ENCODE results near the gene MOGAT1. TPM values are rescaled to one million over a fixed set of nuclear protein-coding genes. Genes with fewer than 3 reads are reported as not detected.
A peak's percentile ranks its signal among the peaks of the same experiment; 100 is the strongest.

Gene MOGAT1
- total and polyA plus RNA-seq, 2 of the 4 experiments (the other 2 are of a cell fraction): not detected

GRCh38 chr2:222690564-222691200 lies 19.2 kb downstream of the MOGAT1 start:
- no peak overlapping the region for H3K9ac ChIP-seq (ENCODE audit: low read depth, low read length)
- no peak overlapping the region for H3K4me3 ChIP-seq (ENCODE audit: insufficient read depth, low read depth, low read length)
- ATAC-seq (ENCODE audit: low read depth) (peak; percentile 92), DNase-seq (peak; percentile 78)
- dilution Hi-C loops (cut with HindIII; ENCODE audit: low sequenced_read_pairs, unreplicated experiment) (no loop called here), in situ Hi-C loops (cut with MboI; ENCODE audit: low sequenced_read_pairs) (loop anchor here (5.0 to 10.0 kb wide), 2 partner anchors 212 to 244 kb away; no protein-coding TSS in a partner anchor), intact Hi-C loops (cut with micrococcal nuclease) (loop anchor here (1.0 to 5.0 kb wide), 4 partner anchors 172 to 267 kb away; partner anchors contain the start of gene ACSL3)
- no peak overlapping the region for H2AFZ ChIP-seq (replicated peaks; ENCODE audit: low read length, poor library complexity)
- no peak overlapping the region for H3K27ac ChIP-seq (ENCODE audit: insufficient read depth, low read length)
- H2BK15ac ChIP-seq (ENCODE audit: low read depth, low read length): no peak overlapping the region
- no CpG with 5 or more reads among the region's 10 CpGs for WGBS, 2 experiments (ENCODE audit: extremely low coverage in 2 of 2, insufficient read length in 1 of 2)
- H3K36me3 ChIP-seq (ENCODE audit: control insufficient read depth, insufficient read depth, low read length): no peaks in the 10 kb centered on the region
- ChIA-PET POLR2A (ENCODE audit: unreplicated experiment) (no interaction called here), CTCF (interaction anchor here (0.5 to 1.9 kb wide), 23 partner anchors 8 to 278 kb away, joined by 3 to 10 read pairs (median 4); no protein-coding TSS in a partner anchor)
- H3K18ac ChIP-seq (ENCODE audit: low read depth, low read length): no peak overlapping the region
- H4K5ac ChIP-seq (ENCODE audit: low read depth, low read length): no peak overlapping the region
- no peaks in the 10 kb centered on the region for H4K20me1 ChIP-seq (ENCODE audit: insufficient read depth, low read length)
- H3K9me1 ChIP-seq (ENCODE audit: insufficient read depth, low read length): no peaks in the 10 kb centered on the region
- H3K14ac ChIP-seq (replicated peaks; ENCODE audit: low read depth, low read length): no peak overlapping the region
- no peak for TF ChIP-seq MAZ (IDR thresholded peaks at IDR 0.05; ENCODE audit: borderline replicate concordance, low read depth, low read length)
- TF ChIP-seq RAD21 (IDR thresholded peaks at IDR 0.05; ENCODE audit: low read length): peak; percentile 85
- no peak for TF ChIP-seq ELK1 (IDR thresholded peaks at IDR 0.05; ENCODE audit: borderline replicate concordance, low read depth, low read length)
- TF ChIP-seq SMC3 (IDR thresholded peaks at IDR 0.05; ENCODE audit: low read depth, low read length): peak; percentile 93
- no peak for TF ChIP-seq MXI1 (IDR thresholded peaks at IDR 0.05; ENCODE audit: borderline replicate concordance, low read depth, low read length)
- no peak for TF ChIP-seq RCOR1 (IDR thresholded peaks at IDR 0.05; ENCODE audit: insufficient replicate concordance, low read length)
- no peak for TF ChIP-seq CEBPB (IDR thresholded peaks at IDR 0.05; ENCODE audit: low read depth, low read length)
- TF ChIP-seq CHD1 (IDR thresholded peaks at IDR 0.05; ENCODE audit: low read depth, low read length): no peak
- TF ChIP-seq CTCF (conservative IDR thresholded peaks at IDR 0.05; ENCODE audit: low read depth, low read length): peak; percentile 100
- no peak for TF ChIP-seq BHLHE40 (IDR thresholded peaks at IDR 0.05; ENCODE audit: low read depth, low read length)
- H3K9me3 ChIP-seq (ENCODE audit: control insufficient read depth, insufficient read depth, low read length): no peaks in the 10 kb centered on the region
- no peaks in the 10 kb centered on the region for H3K79me1 ChIP-seq (ENCODE audit: low read depth in 1 of 2, low read length in 2 of 2)
- no peak overlapping the region for H2BK5ac ChIP-seq (ENCODE audit: low read depth, low read length, poor library complexity, severe bottlenecking)
- no peak overlapping the region for H3K23ac ChIP-seq (ENCODE audit: low read depth, low read length)
- H3K4me1 ChIP-seq (ENCODE audit: control insufficient read depth, insufficient read depth, low read length): no peaks in the 10 kb centered on the region
- H2BK120ac ChIP-seq (ENCODE audit: low read depth, low read length): no peak overlapping the region
- no peaks in the 10 kb centered on the region; the same call in 1 of the 2 replicates for H3K27me3 ChIP-seq (ENCODE audit: control insufficient read depth, insufficient read depth, low read length)
- no peak overlapping the region for H2AK9ac ChIP-seq (replicated peaks; ENCODE audit: low read depth, low read length, poor library complexity)
- BruUV-seq (replicated peaks): no TSS peak
- no peak overlapping the region for H2BK20ac ChIP-seq (ENCODE audit: low read depth, low read length)
- no peak overlapping the region for H3K4me2 ChIP-seq (ENCODE audit: low read depth, low read length)
- H4K8ac ChIP-seq (ENCODE audit: low read depth in 2 of 2, low read length in 2 of 2): no peak overlapping the region
- no peak overlapping the region for H2AK5ac ChIP-seq (ENCODE audit: low read depth, low read length)
- no peak overlapping the region for H3K4ac ChIP-seq (ENCODE audit: low read depth, low read length)
- no peak overlapping the region for H4K91ac ChIP-seq (ENCODE audit: insufficient read depth, low read depth, low read length)
- H3K56ac ChIP-seq (ENCODE audit: extremely low read depth, insufficient read depth, low read length): no peak overlapping the region
